ENCODE data around the gene RBM46.

Gene RBM46
- total RNA-seq: 0 reads per million in 2 donors

- peak in 1 of 5 experiments; percentile 5 for DNase-seq
These were observed at the start of gene RBM46 for GRCh38 chr4:154781126-154781982. TSS of gene RBM46 (plus strand) at chr4:154781272. CDS start at chr4:154796753, 15,481 bp downstream.

GRCh38 chr4:154731756-154732155 is 49.3 kb upstream of the RBM46 start:
- DNase-seq: no peak

GRCh38 chr4:154732669-154733068 is 48.4 kb upstream of the RBM46 start:
- no peak for DNase-seq

- no peak for DNase-seq
These were observed 44.3 kb upstream of the RBM46 start for GRCh38 chr4:154736770-154737169.

GRCh38 chr4:154738426-154738825 is 42.6 kb upstream of the RBM46 start:
- DNase-seq: no peak

GRCh38 chr4:154739111-154739510 is 42.0 kb upstream of the RBM46 start:
- DNase-seq: no peak

GRCh38 chr4:154740462-154740861 is 40.6 kb upstream of the RBM46 start:
- no peak for DNase-seq

GRCh38 chr4:154741131-154741665 is 39.9 kb upstream of the RBM46 start:
- DNase-seq: no peak

- DNase-seq: peak in 1 of 5 experiments; percentile 6
These were observed 38.9 kb upstream of the RBM46 start for GRCh38 chr4:154741922-154742850.

- DNase-seq: peak in 2 of 5 experiments; percentile 24 to 62
These were observed 37.3 kb upstream of the RBM46 start, which contains the start of gene LRAT for GRCh38 chr4:154743683-154744340. TSS of gene LRAT (plus strand) at chr4:154744000. CDS start at chr4:154744327, 327 bp downstream.

GRCh38 chr4:154744341-154744926 is 36.6 kb upstream of the RBM46 start:
- DNase-seq: no peak

GRCh38 chr4:154757713-154758112 is 23.4 kb upstream of the RBM46 start:
- DNase-seq: no peak

GRCh38 chr4:154760895-154761294 is 20.2 kb upstream of the RBM46 start:
- no peak for DNase-seq

- no peak for DNase-seq
These were observed 2.8 kb upstream of the RBM46 start for GRCh38 chr4:154778264-154778663.

GRCh38 chr4:154779362-154779947 is 1.6 kb upstream of the RBM46 start:
- no peak for DNase-seq

- DNase-seq: no peak
These were observed 866 bp downstream of the RBM46 start for GRCh38 chr4:154781983-154782293.

- peak in 1 of 5 experiments; percentile 26 for DNase-seq
These were observed 26.1 kb downstream of the RBM46 start for GRCh38 chr4:154807042-154807630.

- no peak for DNase-seq
These were observed 37.2 kb downstream of the RBM46 start for GRCh38 chr4:154818230-154818629.

GRCh38 chr4:154822775-154823174 is 41.7 kb downstream of the RBM46 start:
- no peak for DNase-seq

GRCh38 chr4:154836030-154836429 is 55.0 kb downstream of the RBM46 start:
- no peak for DNase-seq

- no peak for DNase-seq
These were observed 55.4 kb downstream of the RBM46 start for GRCh38 chr4:154836513-154836912.
